ENCODE results near the gene DAB2IP.

Gene DAB2IP

DNA sequence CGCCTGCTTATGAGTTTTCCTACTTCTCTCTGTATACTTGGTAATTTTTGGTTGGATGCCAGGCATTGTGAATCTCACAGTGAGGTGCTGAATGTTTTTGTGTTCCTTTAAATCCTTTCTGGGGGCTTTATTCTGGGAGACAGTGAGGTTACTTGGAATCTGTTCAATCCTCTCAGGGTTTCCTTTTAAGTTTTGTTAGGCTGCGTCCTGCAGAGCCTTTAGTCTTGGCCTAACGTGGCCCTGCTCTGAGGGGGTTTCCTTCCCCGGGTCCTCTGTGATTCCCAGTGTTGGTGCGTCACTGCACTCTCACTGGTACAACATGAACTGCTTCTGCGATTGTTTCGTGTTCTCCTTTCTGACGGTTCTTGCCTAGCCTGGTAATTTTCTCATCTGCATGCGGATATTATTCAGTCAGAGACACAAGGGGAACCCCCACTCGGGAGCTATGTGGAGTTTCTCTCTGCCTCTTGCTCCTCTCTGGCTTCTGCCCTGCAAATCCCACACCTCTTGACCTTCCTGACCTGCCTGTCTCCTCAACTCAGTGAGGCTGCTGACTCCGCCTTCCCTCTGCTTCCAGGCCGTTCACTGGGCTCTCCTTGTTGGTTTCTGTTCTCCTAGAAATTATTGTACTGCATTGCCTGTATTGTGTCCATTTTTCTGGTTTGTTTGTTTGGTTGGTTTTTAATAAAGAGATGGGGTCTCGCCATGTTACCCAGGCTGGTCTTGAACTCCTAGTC is 128.1 kb downstream of the DAB2IP start:
- Histone ChIP-seq H3K4me1 (ENCODE audit: insufficient read depth, low read length) (peaks cover 7% of the 10 kb centered on the region; the same call in 1 of the 2 replicates), H3K36me3 (ENCODE audit: insufficient read depth, low read length) (no peaks in the 10 kb centered on the region), H3K9ac (ENCODE audit: low read depth, low read length) (no peak overlapping the region), H3K79me2 (ENCODE audit: insufficient read depth, low read length) (no peaks in the 10 kb centered on the region), H3K27ac (ENCODE audit: low read length) (no peak overlapping the region), H4K20me1 (ENCODE audit: insufficient read depth, low read length) (no peaks in the 10 kb centered on the region; the same call in 1 of the 2 replicates), H3K4me3 (ENCODE audit: low read depth in 1 of 2, low read length in 2 of 2) (no peak overlapping the region), H2AFZ (ENCODE audit: low read depth, low read length) (no peak overlapping the region), H3K4me2 (ENCODE audit: insufficient read depth, low read length) (no peak overlapping the region), H3K27me3 (ENCODE audit: insufficient read depth, low read length, poor library complexity) (peaks cover 3% of the 10 kb centered on the region), H3K9me3 (ENCODE audit: insufficient read depth, low read length, severe bottlenecking) (no peaks in the 10 kb centered on the region)
- no peak for ATAC-seq (ENCODE audit: insufficient read depth, low read depth)
- no peak for DNase-seq
- TF ChIP-seq, protein P1, sequence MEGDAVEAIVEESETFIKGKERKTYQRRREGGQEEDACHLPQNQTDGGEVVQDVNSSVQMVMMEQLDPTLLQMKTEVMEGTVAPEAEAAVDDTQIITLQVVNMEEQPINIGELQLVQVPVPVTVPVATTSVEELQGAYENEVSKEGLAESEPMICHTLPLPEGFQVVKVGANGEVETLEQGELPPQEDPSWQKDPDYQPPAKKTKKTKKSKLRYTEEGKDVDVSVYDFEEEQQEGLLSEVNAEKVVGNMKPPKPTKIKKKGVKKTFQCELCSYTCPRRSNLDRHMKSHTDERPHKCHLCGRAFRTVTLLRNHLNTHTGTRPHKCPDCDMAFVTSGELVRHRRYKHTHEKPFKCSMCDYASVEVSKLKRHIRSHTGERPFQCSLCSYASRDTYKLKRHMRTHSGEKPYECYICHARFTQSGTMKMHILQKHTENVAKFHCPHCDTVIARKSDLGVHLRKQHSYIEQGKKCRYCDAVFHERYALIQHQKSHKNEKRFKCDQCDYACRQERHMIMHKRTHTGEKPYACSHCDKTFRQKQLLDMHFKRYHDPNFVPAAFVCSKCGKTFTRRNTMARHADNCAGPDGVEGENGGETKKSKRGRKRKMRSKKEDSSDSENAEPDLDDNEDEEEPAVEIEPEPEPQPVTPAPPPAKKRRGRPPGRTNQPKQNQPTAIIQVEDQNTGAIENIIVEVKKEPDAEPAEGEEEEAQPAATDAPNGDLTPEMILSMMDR (IDR thresholded peaks at IDR 0.05; ENCODE audit: borderline replicate concordance, extremely low read depth, low read length, poor library complexity, severe bottlenecking): no peak
- no peak for TF ChIP-seq EZH2 (IDR thresholded peaks at IDR 0.05; ENCODE audit: borderline replicate concordance, low read depth, low read length, severe bottlenecking)

DNA sequence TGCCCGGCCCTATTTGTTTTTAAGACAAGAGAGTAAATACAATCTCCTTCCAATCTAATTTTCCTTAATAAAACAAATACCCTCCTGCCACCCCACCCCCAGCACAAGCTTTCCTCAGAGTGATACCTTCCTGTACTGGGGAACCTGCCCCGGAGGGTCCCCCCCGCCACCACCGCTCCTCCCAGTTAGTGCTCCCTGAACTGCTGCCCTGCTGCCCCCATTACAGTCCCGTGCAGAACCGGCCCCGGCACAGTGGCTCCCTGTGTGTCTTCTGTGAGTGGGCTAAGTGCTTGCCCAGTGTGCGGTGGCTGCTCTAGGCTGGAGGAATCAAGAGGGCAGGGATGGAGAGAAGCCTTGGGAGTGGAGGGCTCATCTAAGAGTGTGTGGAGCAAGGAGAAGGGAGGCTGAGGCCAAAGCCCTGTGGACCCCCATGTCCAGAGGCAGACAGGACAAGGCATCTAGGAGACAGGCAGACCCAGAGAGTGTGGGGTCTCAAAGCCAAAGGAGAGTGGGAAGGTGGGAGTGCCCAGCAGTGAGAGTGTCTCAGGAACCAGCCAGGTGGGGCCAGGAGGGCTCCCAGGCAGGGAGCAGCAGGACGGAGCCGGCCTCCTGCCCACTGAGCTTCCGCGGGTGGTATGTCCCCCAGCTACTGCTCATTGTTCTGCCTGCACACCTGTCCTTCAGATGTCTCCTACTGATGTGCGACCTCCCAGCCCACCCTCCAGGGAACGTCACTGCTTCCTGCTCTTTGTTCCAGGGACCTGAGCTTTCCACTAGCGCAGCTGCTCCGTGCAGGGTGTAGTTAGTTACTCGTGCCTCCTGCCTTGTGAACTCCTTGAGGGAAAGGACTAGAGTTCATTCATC is 129.0 kb downstream of the DAB2IP start:
- Histone ChIP-seq H3K79me2 (ENCODE audit: insufficient read depth, low read length) (no peaks in the 10 kb centered on the region), H3K4me1 (ENCODE audit: insufficient read depth, low read length) (peaks cover 7% of the 10 kb centered on the region; the same call in 1 of the 2 replicates), H2AFZ (ENCODE audit: low read depth, low read length) (no peak overlapping the region), H3K27ac (ENCODE audit: low read length) (no peak overlapping the region), H4K20me1 (ENCODE audit: insufficient read depth, low read length) (no peaks in the 10 kb centered on the region; the same call in 1 of the 2 replicates), H3K36me3 (ENCODE audit: insufficient read depth, low read length) (no peaks in the 10 kb centered on the region), H3K4me2 (ENCODE audit: insufficient read depth, low read length) (no peak overlapping the region), H3K4me3 (ENCODE audit: low read depth in 1 of 2, low read length in 2 of 2) (no peak overlapping the region), H3K9me3 (ENCODE audit: insufficient read depth, low read length, severe bottlenecking) (no peaks in the 10 kb centered on the region), H3K27me3 (ENCODE audit: insufficient read depth, low read length, poor library complexity) (peaks cover 3% of the 10 kb centered on the region), H3K9ac (ENCODE audit: low read depth, low read length) (no peak overlapping the region)
- TF ChIP-seq, protein P1 (IDR thresholded peaks at IDR 0.05; ENCODE audit: borderline replicate concordance, extremely low read depth, low read length, poor library complexity, severe bottlenecking): no peak
- TF ChIP-seq EZH2 (IDR thresholded peaks at IDR 0.05; ENCODE audit: borderline replicate concordance, low read depth, low read length, severe bottlenecking): no peak
- ATAC-seq (ENCODE audit: insufficient read depth, low read depth): no peak
- DNase-seq: no peak

DNA sequence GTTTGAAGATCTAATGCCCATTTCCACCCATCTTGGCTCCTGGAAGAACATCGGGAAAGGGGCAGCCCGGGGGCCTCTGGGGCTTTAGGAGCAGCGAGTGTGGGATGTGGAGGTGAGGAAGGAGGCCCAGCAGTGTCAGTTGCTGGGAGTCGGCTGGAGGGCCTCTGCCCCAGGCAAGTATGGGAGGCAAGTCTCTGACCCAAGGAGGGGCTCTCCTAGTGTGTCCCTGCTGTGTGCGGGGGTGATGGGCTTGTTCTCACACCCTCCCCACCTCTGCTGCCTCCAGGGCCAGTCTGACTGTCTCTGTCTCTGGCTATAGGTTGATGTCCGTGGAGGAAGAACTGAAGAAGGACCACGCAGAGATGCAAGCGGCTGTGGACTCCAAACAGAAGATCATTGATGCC is 129.7 kb downstream of the DAB2IP start:
- no peaks in the 10 kb centered on the region for H3K36me3 ChIP-seq (ENCODE audit: insufficient read depth, low read length)
- no peak for ATAC-seq (ENCODE audit: insufficient read depth, low read depth)
- no peaks in the 10 kb centered on the region for H3K9me3 ChIP-seq (ENCODE audit: insufficient read depth, low read length, severe bottlenecking)
- H3K4me3 ChIP-seq (ENCODE audit: low read depth in 1 of 2, low read length in 2 of 2): no peak overlapping the region
- TF ChIP-seq, protein P1 (IDR thresholded peaks at IDR 0.05; ENCODE audit: borderline replicate concordance, extremely low read depth, low read length, poor library complexity, severe bottlenecking): no peak
- TF ChIP-seq EZH2 (IDR thresholded peaks at IDR 0.05; ENCODE audit: borderline replicate concordance, low read depth, low read length, severe bottlenecking): no peak
- H3K4me2 ChIP-seq (ENCODE audit: insufficient read depth, low read length): no peak overlapping the region
- H3K79me2 ChIP-seq (ENCODE audit: insufficient read depth, low read length): no peaks in the 10 kb centered on the region
- H3K9ac ChIP-seq (ENCODE audit: low read depth, low read length): no peak overlapping the region
- DNase-seq: no peak
- peaks cover 6% of the 10 kb centered on the region for H3K27me3 ChIP-seq (ENCODE audit: insufficient read depth, low read length, poor library complexity)
- H2AFZ ChIP-seq (ENCODE audit: low read depth, low read length): no peak overlapping the region
- H3K27ac ChIP-seq (ENCODE audit: low read length): no peak overlapping the region
- H4K20me1 ChIP-seq (ENCODE audit: insufficient read depth, low read length): no peaks in the 10 kb centered on the region; the same call in 1 of the 2 replicates
- peaks cover 7% of the 10 kb centered on the region; the same call in 1 of the 2 replicates for H3K4me1 ChIP-seq (ENCODE audit: insufficient read depth, low read length)

All from DND-41 (cell line).